Skeletal muscle cell (primary cell): Measurements from ENCODE around the gene R3HCC1L.

Experiments used
- DNase-seq: peaks from one replicate; pipeline ENCODE4 v3.0.0-alpha.2; 2010; ENCODE audit warnings: low read depth
- H3K4me3 ChIP-seq: 2 replicates; pipeline ENCODE4 v1.5.1; 2011; ENCODE audit warnings: low read depth, mild to moderate bottlenecking, control low read depth, low read length, moderate library complexity

R3HCC1L gene

DNA sequence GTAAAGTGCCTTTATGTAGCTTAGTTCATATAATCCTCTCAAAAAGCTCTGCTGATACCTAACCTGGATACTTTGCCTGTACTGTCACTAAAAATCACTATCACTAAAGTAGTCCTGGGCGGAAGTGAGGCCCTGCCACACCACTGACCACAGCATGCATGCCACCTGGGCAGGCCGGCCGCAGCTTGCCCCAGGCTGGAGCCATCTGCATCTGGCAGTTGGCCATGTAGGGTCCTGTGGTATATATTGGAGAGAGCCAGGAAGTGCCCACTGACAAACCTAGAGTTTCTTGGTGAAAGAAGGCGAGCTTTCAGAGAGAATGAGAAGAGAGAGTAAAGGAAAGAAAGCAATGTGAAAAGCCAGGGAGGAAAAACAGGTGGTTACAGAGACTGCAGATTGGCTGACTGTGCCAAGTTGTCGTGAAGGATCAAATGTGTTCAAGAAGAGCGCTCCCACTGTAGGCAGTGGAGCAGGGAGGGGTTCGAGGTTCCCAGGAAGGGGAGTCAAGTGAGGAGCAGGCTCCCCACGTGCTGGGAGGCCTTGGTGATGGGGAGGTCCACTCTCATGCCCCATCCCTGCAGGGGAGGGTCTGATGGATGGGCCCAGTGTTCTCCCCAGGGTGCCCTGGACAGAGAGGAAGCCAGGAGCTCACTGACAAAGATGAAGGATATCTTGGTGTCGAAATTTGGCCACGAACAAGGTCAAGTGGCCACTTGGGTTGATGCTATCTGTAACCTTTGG, 119.9 kb downstream of the R3HCC1L start:
- no peak overlapping the region for H3K4me3 ChIP-seq
- DNase-seq = no peak

DNA sequence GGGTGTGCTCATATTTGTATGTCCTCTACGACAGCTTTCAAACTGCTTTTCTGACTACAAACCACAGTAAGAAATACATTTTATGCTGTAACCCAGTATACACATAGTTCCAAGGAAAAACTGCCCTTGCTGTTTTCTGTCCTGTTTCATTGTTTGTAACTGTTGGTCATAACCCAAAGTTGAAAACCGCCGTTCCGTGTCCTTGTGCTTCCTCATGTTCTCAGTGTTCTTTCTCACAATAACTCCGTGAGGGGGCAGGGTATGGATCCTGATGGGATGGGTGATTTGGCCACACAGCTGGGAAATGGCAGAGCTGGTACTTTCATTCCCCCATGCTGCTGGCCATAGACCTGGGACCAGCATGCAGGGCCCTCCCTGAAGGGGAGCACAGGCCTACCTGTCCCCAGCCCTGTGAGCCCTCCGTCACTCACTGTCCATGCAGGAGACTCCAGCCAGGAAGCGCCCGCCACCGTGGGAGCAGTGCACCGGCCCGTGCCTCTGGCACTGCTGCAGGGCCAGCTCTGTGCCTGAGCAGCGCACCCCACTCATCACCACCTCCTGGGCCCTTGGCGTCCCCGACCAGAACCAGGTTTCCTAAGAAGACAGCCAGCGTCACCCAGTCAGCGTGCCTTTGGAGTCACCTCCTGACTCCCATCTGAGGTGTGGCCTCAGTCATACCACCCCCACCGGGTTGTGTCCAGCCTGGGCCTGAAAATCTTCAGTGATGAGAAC, 120.9 kb downstream of the R3HCC1L start:
- no peak overlapping the region for H3K4me3 ChIP-seq
- DNase-seq = no peak

DNA sequence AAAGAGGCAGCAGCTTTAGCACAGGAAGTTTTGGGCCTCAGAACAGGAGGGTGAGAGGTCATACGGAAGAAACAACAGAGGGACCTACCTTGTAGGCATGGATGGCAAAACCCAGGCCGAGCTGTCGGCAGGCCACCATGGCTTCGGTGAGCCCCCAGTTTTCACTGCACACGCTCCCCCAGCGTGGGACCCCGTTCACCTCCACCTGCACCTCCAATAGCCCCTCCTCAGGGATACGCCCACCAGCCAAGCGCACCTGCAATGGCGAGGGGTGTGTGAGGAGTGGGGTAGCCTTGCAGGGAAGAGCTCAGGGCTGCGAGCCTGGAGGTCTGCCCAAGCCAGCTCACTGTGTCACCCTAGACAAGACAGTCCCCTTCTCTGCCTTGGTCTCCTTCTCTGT, 122.2 kb downstream of the R3HCC1L start:
- no peak for DNase-seq
- H3K4me3 ChIP-seq = no peak overlapping the region

DNA sequence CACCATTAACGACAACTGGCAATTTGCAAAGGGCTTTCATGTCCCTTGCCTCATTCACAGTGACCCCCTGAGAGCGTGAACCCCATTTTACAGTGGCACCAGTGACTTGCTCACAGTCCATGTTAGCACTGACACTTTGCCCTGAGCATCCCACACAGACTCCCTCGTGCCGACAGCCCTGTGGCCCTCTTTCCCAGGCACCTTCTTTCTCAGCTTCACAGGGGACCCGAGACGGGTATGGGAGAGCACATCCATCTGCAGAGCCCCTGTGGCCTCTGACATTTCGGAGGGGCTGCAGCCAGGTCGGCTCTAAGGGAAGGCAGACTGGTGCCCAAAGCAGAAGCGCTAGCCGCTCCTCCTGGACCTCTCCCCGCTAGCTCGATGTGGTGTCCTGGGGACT, 122.7 kb downstream of the R3HCC1L start:
- DNase-seq = no peak

DNA sequence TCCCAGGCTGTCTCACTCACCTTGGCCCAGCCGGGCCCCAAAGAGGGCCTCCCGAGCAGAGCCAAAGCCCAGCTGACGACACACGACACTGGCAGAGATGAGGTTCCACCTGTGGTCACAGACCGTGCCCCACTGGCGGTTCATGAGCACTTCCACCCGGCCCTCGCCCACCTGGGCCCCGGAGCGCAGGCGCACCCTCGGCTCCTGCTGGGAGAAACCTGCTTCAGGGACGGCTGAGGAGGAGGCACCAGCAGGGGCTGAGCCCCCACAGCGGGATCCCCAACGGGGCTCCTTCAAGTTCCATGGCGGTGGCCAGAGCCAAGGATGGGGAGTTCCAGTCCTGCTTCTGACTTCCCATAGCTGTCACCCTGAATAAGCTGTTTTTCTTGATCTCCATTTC, 123.5 kb downstream of the R3HCC1L start:
- DNase-seq = no peak
- no peak overlapping the region for H3K4me3 ChIP-seq

More for the DNA sequence above, 122.7 kb downstream of the R3HCC1L start:
- no peak overlapping the region for H3K4me3 ChIP-seq

DNA sequence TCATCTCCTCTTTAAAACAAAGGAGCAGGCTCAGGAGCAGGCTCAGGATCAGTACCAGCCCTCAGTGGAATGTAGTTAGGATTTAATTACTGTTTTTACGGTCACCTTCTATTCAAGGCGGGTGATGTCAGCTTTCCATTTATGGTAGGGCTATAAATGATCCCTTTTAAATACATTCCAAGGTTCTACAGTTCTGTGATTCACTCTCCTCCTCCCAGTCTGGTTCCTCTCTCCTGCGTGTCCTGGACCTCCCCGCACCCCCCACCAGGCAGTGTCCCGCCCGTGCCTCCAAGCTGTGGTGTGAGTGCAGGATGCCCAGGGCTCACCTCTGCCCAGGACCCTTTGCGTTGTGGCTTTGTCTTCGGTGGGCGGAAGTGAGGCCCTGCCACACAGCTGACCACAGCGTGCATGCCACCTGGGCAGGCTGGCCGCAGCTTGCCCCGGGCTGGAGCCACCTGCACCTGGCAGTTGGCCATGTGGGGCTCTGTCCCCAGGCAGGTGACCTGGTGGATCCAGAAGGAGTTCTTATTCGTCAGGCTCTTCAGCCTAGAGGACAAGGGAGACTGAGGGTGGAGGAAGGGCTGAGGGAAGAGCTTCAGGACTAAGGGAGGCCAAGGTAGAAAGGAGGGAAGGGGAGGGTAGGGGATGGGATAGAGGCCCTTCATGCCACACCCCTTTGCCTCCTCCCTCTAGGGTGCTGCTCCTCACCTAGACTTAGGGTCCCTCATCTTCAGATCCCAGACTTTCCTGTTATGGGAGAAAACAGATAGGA, 124.4 kb downstream of the R3HCC1L start:
- no peak overlapping the region for H3K4me3 ChIP-seq
- DNase-seq = no peak

DNA sequence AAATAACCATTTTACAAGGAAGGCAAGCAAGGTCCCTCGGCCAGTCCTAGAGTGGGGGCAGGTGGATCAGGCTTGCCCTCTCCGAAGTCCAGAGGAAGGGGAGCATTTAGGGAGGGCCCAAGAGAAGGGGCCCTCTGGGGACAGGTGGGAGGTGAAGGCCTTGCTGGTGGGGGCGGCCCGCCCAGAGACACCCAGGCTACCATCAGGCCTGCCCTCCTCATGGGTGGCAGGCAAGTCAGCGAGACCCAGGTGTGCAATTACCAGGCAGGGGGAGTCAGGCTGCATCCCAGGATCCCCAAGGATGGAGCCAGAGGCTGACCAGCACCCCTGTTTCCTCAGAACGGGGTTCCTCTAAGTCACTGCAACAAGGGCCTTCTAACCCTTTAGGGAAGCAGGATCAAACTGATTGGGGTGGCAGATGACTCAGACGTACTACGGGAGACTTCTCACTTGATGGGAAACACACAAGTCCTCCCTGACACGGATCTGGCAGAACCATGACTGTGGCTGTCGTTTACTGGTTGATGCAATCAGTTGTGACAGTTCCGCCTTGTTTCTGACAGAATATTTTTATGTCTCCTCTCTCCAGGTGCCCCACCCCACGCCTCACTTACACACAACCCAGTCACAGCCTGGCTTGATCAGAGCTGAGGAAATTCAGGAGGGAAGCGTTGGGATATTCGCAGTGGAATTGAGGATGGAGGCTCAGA, 125.3 kb downstream of the R3HCC1L start:
- no peak overlapping the region for H3K4me3 ChIP-seq
- no peak for DNase-seq

DNA sequence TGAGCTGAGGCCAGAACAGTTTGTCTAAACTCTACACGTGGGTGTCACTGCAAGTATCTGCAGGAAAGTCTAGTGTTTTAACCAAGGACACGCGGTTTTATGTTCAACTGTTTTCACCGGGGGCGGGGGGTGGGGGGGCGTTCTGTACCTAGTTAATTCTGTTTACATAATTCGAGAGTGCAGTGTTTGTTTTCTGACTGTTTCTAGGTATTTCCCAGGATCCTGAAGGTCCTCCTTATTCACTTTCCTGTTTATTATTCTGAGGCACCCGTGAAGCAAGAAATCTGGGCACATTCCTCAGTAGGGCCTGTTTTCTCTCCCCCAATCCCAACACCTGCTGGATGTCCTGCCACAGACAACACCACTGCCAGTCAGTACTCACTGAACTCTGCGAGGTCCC, 125.9 kb downstream of the R3HCC1L start:
- DNase-seq = no peak
- no peak overlapping the region for H3K4me3 ChIP-seq

DNA sequence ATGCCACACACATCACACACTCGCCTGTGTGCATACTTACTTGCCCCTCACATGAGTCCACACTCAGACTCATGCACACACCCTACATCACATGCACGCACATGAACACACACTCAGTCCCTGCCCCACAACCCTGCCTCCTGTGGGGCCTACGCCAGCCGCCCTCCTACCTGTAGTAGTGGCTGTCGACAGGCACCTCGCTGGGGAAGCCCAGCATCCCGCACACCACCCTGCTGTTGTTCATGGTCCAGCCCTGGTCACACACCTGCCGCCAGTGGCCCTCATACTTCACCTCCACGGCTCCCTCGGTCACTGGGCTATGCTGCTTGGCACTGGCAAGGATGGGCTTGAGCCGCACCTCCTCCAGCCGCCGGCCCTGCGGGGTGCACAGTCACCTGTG, 126.3 kb downstream of the R3HCC1L start:
- H3K4me3 ChIP-seq = no peak overlapping the region
- DNase-seq = no peak

DNA sequence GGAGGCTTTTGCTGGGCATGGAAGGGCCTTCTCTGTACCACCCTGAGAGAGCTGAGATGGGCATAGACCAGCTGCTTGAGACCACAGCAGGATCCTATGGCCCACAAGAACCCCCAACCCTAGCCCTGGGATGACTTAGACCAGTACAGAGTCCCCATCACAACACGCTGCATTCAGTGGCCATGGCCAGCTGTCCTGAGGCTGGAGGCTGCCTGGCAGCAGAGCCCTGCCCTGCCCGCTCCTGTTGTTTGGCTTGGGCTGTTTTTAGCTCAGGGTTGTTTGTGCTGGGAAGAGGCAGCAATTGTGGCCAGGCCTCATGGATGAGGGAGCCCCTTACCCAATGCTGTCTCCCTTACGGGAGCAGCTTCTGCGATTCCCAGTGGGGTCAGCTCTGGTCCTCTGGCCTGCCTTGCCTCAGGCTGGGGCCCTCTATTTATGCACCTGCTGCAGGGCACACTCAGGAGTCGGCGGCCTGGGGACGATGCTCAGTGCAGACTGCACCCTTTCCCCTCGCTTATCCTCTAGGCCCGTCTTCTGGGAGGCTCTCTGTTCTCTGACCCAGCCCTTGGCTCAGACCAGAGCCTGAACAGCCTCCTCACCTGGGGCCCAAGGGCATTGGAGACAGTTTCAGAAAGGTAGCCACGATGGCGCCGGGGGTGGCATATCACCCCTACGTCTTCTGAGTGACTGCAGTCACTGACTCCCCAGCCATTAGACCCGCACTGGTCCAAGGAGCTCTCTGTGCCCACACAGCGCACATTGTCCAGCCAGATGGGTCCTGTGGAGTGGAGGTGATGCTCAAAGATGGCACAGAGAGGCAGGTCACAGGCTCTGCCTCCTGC, 127.2 kb downstream of the R3HCC1L start:
- H3K4me3 ChIP-seq = no peak overlapping the region
- DNase-seq = no peak

DNA sequence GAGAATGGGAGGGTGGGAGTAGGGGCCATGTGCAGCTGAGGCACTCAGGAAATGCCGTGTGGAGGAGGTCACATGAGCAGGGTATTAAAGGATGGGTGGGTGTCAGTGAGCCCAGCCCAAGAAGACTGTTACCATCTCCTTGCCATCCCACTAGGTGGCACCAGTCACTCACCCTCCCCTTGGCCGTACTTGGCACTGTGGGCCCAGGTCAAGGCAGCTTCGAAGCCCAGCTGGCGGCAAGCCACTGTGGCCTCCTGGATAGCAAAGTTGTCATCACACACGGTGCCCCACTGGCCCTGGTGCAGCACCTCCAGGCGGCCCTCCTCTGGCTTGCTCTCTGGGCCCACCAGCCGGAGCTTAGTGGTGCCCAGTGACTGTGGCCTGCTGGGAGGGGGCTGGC, 128.1 kb downstream of the R3HCC1L start:
- no peak for DNase-seq
- H3K4me3 ChIP-seq = no peak overlapping the region

DNA sequence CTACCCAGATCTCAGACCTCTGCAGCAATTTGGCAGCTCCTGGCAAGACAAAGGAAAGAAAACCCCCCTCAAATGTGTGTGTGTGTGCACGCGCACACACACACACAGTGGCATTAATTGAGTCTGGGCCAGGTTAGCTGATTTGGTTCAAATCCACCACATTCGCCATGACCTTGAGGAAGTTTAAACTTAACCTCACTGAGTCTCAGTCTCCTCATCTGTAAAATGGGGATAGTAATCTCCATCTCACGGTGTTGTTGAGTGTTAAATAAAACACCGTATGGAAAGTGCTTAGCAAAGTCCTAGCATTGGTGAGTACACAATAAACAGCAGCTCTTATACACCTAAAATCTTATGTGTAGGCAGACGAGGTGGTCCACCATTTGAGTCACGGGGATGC, 128.6 kb downstream of the R3HCC1L start:
- no peak overlapping the region for H3K4me3 ChIP-seq
- no peak for DNase-seq

DNA sequence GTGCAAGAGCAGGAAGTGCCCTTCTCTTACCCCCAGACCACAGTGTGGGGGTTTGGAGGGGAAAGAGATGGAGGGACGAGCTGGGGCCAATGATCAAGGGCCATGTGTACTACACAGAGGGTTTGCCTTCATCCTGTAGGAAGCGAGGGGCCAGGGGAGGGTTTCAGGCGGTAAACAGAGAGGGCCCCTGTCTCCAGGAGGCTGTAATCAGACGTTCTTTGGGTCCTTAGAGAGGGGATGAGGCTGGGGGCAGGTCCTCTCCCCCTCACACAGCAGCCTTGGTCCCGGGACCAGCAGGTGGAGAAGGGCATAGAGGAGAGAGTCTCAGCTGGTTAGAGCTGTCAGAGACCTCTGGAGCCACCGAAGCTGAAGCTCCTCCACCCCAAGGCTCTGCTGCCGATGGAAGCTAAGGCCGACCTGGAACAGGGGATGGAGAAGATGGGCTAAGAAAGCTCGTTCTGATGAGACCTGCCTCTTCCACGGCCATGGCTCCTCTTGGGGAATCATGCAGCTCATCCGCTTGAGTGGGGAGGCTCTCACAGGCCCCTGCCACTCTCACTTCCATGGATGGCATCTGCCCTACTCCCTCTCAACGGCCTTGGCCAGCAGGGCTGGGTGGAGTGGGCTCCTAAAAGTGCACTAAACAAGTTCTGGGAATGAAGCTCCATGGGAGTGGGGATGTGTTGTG, 130.1 kb downstream of the R3HCC1L start:
- no peak overlapping the region for H3K4me3 ChIP-seq
- DNase-seq = no peak

DNA sequence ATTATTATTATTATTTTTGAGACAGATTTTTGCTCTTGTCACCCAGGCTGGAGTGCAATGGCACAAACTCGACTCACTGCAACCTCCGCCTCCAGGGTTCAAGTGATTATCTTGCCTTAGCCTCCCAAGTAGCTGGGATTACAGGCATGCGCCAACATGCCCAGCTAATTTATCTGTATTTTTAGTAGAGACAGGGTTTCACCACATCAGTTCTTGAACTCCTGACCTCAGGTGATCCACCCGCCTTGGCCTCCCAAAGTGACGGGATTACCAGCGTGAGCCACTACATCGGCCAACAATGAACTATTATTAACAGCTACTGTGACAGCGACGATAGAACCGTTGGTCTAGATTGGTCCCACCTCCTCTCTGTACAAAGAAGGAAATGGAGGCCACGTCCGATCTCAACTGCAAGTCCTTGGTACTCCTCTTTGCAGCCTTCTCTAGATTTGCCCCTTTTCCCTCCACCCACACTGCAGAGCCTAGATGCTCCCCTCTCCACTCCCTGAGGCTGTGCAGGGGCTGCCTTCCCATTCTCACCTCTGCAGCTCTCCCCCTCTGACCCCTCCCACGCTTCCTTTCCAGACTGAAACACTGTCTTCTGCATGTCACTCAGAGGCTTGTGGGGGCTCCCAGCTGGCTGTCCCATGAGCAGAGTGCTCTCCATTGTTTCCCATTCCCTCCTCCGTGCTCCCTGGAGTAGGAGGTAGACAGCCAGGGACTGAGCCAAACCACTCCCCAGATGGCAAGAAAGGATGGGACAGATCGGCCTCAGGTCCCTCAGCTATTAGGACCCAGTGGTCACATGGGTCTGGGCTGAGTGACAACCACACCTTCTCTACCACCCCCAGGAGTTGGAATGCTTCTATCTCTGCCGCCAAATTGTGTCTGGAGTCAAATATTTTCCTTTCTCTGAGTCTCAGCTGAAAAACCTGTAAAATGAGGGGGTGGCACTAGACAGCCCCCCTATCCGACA, 131.2 kb downstream of the R3HCC1L start:
- DNase-seq = no peak
- H3K4me3 ChIP-seq = no peak overlapping the region

DNA sequence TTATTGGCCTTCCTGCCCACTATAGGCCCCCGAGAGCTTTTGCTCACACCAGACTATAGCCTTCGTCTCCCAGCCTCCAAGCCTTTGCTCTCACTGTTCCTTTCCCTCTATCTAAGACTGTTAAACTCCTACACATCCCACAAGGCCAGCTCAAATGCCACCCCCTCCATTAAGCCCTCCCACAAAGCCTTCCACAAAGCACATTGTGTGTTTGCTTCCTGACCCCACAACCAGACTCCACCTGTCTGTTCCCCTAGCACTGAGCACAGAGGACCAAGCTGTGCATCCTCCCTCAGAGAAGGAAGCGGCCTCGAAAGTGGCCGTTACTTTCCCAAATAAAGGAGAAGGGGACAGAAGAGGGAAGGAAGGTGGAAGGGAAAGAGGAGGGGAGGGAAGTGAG, 132.2 kb downstream of the R3HCC1L start:
- no peak for DNase-seq
- no peak overlapping the region for H3K4me3 ChIP-seq

DNA sequence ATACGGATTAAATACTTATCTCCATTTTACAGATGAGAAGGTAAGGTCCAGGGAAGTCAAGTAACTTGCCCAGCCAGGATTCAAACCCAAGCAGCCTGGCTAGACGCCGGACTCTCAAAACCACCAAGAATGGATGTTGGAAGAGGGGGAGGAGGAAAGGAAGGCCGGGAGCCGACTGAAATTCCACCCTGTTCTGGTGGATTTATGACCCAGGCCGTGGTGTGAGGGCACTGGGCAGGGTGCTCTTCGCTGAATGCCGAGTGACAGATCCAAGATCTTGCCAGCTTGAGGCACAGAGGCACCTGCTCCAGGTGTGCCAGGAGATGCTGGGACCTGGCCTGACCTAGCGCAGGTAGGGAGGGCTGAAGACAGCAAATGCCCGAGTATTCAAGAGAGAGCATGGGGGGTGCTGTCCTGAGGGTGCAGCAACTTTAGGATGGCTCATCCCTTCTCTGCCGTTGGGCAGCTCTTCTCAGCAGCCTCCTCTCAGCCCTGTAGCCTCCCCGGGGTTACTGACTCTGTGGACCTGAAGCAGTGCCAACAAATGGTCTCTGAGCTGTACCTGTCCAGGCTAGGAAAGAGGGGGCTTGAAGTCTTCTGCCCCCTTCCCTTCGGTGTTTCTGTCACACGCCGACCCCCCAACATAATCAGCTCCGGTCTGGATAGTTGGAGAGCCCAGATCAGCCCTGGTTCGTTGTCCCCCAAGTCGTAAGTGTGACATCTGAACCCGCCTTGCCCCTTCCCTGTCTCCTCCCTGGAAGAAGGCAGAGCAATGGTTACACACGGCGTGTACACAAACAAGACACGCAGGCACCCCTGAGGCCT, 132.8 kb downstream of the R3HCC1L start:
- peak overlapping the region; percentile 33 for H3K4me3 ChIP-seq
- DNase-seq = no peak
